ENCODE data around the gene SYT11.
"Not testable (repeated sequence)": the region's sequence is repeated elsewhere in the genome, so short reads cannot be mapped to it uniquely, and the experiment has no call there.

Gene SYT11

GRCh38 chr1:155833665-155834295, 25.6 kb upstream of the SYT11 start:
- no peak for DNase-seq (ENCODE audit: extremely low spot score)
- no peak for TF ChIP-seq CTCF (IDR thresholded peaks at IDR 0.05; ENCODE audit: control extremely low read depth, extremely low read depth, low read depth, missing control alignments)
- POLR2A ChIA-PET, result interaction anchor here (0.6 kb wide), 1 partner anchor 9 kb away, joined by 3 read pairs; no protein-coding TSS in a partner anchor
- CTCF ChIA-PET, result interaction anchor here (1.0 to 1.3 kb wide), 2 partner anchors 40 to 569 kb away, joined by 3 read pairs; no protein-coding TSS in a partner anchor

GRCh38 chr1:155834296-155834926, 25.0 kb upstream of the SYT11 start:
- CTCF ChIA-PET, result interaction anchor here (1.0 to 1.3 kb wide), 2 partner anchors 41 to 569 kb away, joined by 3 read pairs; no protein-coding TSS in a partner anchor
- no peak for DNase-seq (ENCODE audit: extremely low spot score)
- no peak for TF ChIP-seq CTCF (IDR thresholded peaks at IDR 0.05; ENCODE audit: control extremely low read depth, extremely low read depth, low read depth, missing control alignments)
- POLR2A ChIA-PET, result interaction anchor here (0.6 kb wide), 1 partner anchor 8 kb away, joined by 3 read pairs; no protein-coding TSS in a partner anchor

- POLR2A ChIA-PET, CTCF ChIA-PET: not testable (repeated sequence)
Measured at GRCh38 chr1:155834927-155835399, 24.4 kb upstream of the SYT11 start.

GRCh38 chr1:155835548-155835947, 23.8 kb upstream of the SYT11 start:
- DNase-seq (ENCODE audit: extremely low spot score), result no peak
- no peak for TF ChIP-seq CTCF (IDR thresholded peaks at IDR 0.05; ENCODE audit: control extremely low read depth, extremely low read depth, low read depth, missing control alignments)
- POLR2A ChIA-PET, result no interaction called here
- CTCF ChIA-PET, result no interaction called here

More at GRCh38 chr1:155834927-155835399, 24.4 kb upstream of the SYT11 start:
- not testable (repeated sequence) for DNase-seq (ENCODE audit: extremely low spot score)

GRCh38 chr1:155840386-155840785, 19.0 kb upstream of the SYT11 start:
- DNase-seq (ENCODE audit: extremely low spot score), result no peak
- TF ChIP-seq CTCF (IDR thresholded peaks at IDR 0.05; ENCODE audit: control extremely low read depth, extremely low read depth, low read depth, missing control alignments), result no peak
- CTCF ChIA-PET, result interaction anchor here (1.6 kb wide), 1 partner anchor 10 kb away, joined by 3 read pairs; no protein-coding TSS in a partner anchor
- POLR2A ChIA-PET, result interaction anchor here (0.6 kb wide), 1 partner anchor 29 kb away, joined by 4 read pairs; no protein-coding TSS in a partner anchor

GRCh38 chr1:155844860-155845421, 14.4 kb upstream of the SYT11 start:
- POLR2A ChIA-PET, result interaction anchor here (0.6 kb wide), 1 partner anchor 448 kb away, joined by 6 read pairs; no protein-coding TSS in a partner anchor
- CTCF ChIA-PET, result no interaction called here
- TF ChIP-seq CTCF (IDR thresholded peaks at IDR 0.05; ENCODE audit: control extremely low read depth, extremely low read depth, low read depth, missing control alignments), result no peak
- DNase-seq (ENCODE audit: extremely low spot score), result no peak
